Kidney (tissue), 14 donors: ENCODE results near the gene SMAD6. TPM values are rescaled to one million over a fixed set of nuclear protein-coding genes. Genes with fewer than 3 reads are reported as not detected.
A peak's percentile ranks its signal among the peaks of the same experiment; 100 is the strongest.

ENCODE experiments used
- DNase-seq, 5 donors: peaks; one replicate each; pipeline ENCODE4 v3.0.0-alpha.2; 2013 to 2020
- FAIRE-seq: peaks from 2 replicates; lab custom pipeline; 2012; peaks lifted over from hg19 to GRCh38; lab: Jason Lieb, UNC
- H3K27ac ChIP-seq, 2 donors: one replicate each; pipeline ENCODE4 v1.7.0; 2013; ENCODE audit warnings: low read depth in 2 of 2, low read length in 2 of 2, inconsistent platforms in 1 of 2
- H3K27me3 ChIP-seq: one replicate; pipeline ENCODE4 v1.7.1; 2013; ENCODE audit warnings: low read length, inconsistent platforms; ENCODE audit not compliant: control insufficient read depth, insufficient read depth
- H3K36me3 ChIP-seq, 3 donors: one replicate each; pipeline versions ENCODE4 v1.7.0 to v1.7.1; 2013; ENCODE audit warnings: low read length in 3 of 3, control low read depth in 1 of 3, inconsistent platforms in 1 of 3; ENCODE audit not compliant: insufficient read depth in 3 of 3, control insufficient read depth in 2 of 3
- H3K4me1 ChIP-seq, 3 donors: one replicate each; pipeline versions ENCODE4 v1.7.0 to v1.7.1; 2013; ENCODE audit warnings: low read length in 3 of 3, inconsistent platforms in 1 of 3, low read depth in 1 of 3; ENCODE audit not compliant: control insufficient read depth in 2 of 3, insufficient read depth in 2 of 3
- H3K4me3 ChIP-seq, 3 donors: one replicate each; pipeline versions ENCODE4 v1.7.0 to v1.8.1; 2013; ENCODE audit warnings: low read length in 3 of 3, control low read depth in 1 of 3, inconsistent platforms in 1 of 3
- H3K9ac ChIP-seq, 3 donors: one replicate each; pipeline versions ENCODE4 v1.7.0 to v1.7.1; 2013; ENCODE audit warnings: low read length in 3 of 3, control low read depth in 1 of 3, inconsistent platforms in 1 of 3
- H3K9me3 ChIP-seq, 3 donors: one replicate each; pipeline versions ENCODE4 v1.7.0 to v1.7.1; 2013; ENCODE audit warnings: low read length in 3 of 3, control low read depth in 1 of 3, inconsistent platforms in 1 of 3; ENCODE audit not compliant: control insufficient read depth in 2 of 3, insufficient read depth in 1 of 3
- CTCF ChIP-seq: IDR thresholded peaks from 3 replicates; pipeline ENCODE4 v1.5.1; 2012; ENCODE audit warnings: mild to moderate bottlenecking, moderate library complexity, borderline replicate concordance; ENCODE audit not compliant: insufficient read depth; ENCODE audit errors: extremely low read depth
- intact Hi-C: fragments of 100-400 bp; cut with DNase I; formaldehyde crosslinking; loops from one replicate; pipeline ENCODE4 v1.11.1; 2022
- polyA plus RNA-seq: library from polyadenylated mRNA; stranded (reverse); fragments of 350-450 nt; fragmentation: Illumina TruSeq; extraction: RNeasy Lipid Tissue Mini Kit (QIAGEN cat#74804); gene quantifications from one replicate; pipeline ENCODE4 v1.2.3, GENCODE V29; 2014; ENCODE audit warnings: low read depth, low replicate concordance; ENCODE audit not compliant: insufficient read depth
- total RNA-seq: library from RNA; stranded (reverse); fragmentation: NEBNext Ultra II Directional; extraction: Animal tissue kit (Norgen Biotek cat#: 25700); gene quantifications from one replicate; pipeline ENCODE4 v1.2.1, GENCODE V29; 2021
- donor health status: control.
- donor health status: control.
- donor health status: control.
- donor health status: control.
- donor health status: control.
- donor health status: DM: yes; HTN: yes; CAD: no.
- donor health status: Normal renal cell carcinoma (clear cell type).

SMAD6 gene
- total and polyA plus RNA-seq, 2 donors from 2014 or later: 15.4 to 23.0 TPM

DNA sequence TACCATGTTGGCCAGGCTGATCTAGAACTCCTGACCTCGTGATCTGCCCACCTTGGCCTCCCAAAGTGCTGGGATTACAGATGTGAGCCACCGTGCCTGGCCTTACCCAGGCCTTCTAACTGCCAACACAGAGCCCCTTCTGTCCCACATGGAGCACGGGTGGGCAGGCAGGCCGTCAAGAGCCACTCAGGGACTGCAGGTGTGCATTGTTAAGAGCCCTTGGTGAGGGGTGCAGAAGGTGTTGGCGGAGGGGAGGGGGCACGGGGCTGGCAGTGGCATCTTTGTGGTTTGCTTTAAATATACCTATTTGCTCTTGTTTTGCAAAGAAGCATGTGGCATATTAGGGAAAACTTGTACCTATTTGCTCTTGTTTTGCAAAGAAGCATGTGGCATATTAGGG is 37.3 kb downstream of the SMAD6 start:
- Histone ChIP-seq H3K9me3 (no peaks in the 10 kb centered on the region), H3K36me3 (no peaks in the 10 kb centered on the region), H3K4me3 (no peak overlapping the region), H3K9ac (no peak overlapping the region), H3K27ac (no peak overlapping the region), H3K27me3 (no peaks in the 10 kb centered on the region), H3K4me1 (peaks cover 8 to 22% (median 11%) of the 10 kb centered on the region in 3 donors)
- TF ChIP-seq CTCF: no peak
- intact Hi-C loops: no loop called here
- FAIRE-seq: no peak
- DNase-seq: peak in 1 of 5 donors; percentile 29

DNA sequence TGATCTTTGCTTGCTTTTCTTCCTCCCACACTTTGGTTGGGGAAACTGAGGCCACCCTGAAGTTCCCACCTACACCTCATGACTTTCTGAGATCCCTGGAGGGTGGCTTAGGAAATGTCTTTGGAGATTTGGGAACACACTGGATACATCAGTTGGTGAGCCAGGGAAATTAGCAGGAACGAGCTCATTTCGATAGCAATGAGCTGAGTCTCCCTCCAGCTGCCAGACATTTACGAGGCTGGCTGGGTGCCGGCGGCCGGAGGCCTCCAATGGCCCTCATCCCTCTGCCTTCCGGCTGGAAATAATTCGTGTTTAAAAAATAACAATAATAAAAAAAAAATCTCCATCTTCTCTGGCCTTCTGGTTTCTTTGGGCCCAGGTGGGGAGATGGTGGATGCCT is 38.8 kb downstream of the SMAD6 start:
- intact Hi-C loops: no loop called here
- H3K36me3 ChIP-seq: no peaks in the 10 kb centered on the region
- H3K27me3 ChIP-seq: no peaks in the 10 kb centered on the region
- no peak overlapping the region for H3K4me3 ChIP-seq
- DNase-seq (peak in 4 of 5 donors; percentile 59 to 91 (median 76)), FAIRE-seq (no peak)
- TF ChIP-seq CTCF: no peak
- peaks cover 11 to 24% (median 13%) of the 10 kb centered on the region in 3 donors for H3K4me1 ChIP-seq
- no peaks in the 10 kb centered on the region for H3K9me3 ChIP-seq
- H3K9ac ChIP-seq: no peak overlapping the region
- H3K27ac ChIP-seq: peak overlapping the region; percentile 3 to 24

DNA sequence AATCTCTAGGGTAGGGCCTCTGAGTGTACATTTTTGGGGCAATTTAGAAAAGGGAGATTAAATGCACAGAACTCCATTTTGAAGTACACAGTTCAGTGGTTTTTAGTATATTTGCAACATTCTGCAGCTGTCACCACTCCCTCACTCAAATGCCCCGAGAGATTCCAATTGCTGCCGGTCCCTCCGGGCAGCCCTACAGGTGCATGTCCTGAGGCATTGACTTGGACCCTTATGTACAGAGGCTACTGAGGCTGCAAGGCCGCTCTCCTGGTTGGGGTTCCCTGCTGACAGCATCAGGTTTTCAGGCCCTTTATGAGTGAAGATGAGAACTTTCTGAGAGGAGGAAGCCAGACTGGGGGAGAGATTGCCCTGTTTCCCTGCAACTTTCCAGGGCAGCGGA is 39.6 kb downstream of the SMAD6 start:
- Histone ChIP-seq H3K9ac (no peak overlapping the region), H3K27ac (no peak overlapping the region), H3K4me1 (peaks cover 11 to 32% (median 21%) of the 10 kb centered on the region in 3 donors), H3K4me3 (no peak overlapping the region), H3K27me3 (no peaks in the 10 kb centered on the region), H3K36me3 (no peaks in the 10 kb centered on the region), H3K9me3 (no peaks in the 10 kb centered on the region)
- intact Hi-C loops: no loop called here
- FAIRE-seq (no peak), DNase-seq (peak in 2 of 5 donors; percentile 22)
- no peak for TF ChIP-seq CTCF

DNA sequence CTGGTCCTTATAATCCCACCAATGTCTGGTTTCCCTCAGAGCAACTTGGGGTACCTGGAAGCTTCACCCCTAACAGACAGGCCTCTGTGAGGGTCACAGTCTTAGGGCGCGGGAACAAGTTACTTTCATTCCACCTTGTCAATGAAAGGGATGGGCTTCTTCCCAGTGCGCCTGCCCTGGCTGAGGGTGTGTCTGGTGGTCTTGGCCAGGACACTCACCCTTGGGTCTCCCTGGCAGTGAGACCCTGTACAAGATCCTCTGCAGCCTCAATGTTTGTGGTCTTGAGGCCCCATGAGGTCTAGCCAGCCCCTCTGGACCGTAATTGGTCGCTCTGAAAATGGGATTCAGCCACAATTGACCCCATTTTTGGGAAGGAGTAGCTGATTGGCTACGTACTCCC is 40.2 kb downstream of the SMAD6 start:
- FAIRE-seq (no peak), DNase-seq (no peak)
- Histone ChIP-seq H3K4me1 (peaks cover 11 to 32% (median 27%) of the 10 kb centered on the region in 3 donors), H3K36me3 (no peaks in the 10 kb centered on the region), H3K27ac (no peak overlapping the region), H3K27me3 (no peaks in the 10 kb centered on the region), H3K9me3 (no peaks in the 10 kb centered on the region), H3K9ac (no peak overlapping the region), H3K4me3 (no peak overlapping the region)
- no peak for TF ChIP-seq CTCF
- intact Hi-C loops: no loop called here
